Right lobe of liver (tissue), 4 donors: Measurements from ENCODE around the gene EPHB1.

Source experiments
- CTCF ChIP-seq, 4 donors: fragments of 200-600 bp in 3 of 4; fragments of 450-650 bp in 1 of 4; IDR thresholded peaks; one replicate each; pipeline versions ENCODE4 v1.5.1 to v1.8.0; 2016 to 2022; ENCODE audit warnings: antibody characterized with exemption in 4 of 4, mild to moderate bottlenecking in 2 of 4
- POLR2A ChIP-seq: fragments of 450-650 bp; IDR thresholded peaks from one replicate; pipeline ENCODE4 v1.6.1; 2017; ENCODE audit warnings: antibody characterized with exemption, mild to moderate bottlenecking
- donor health status: DM: no; HTN: no; CAD: no.
- donor health status: DM: no; HTN: no; CAD: no.
- donor health status: DM: no; HTN: yes; CAD: no.

GRCh38 chr3:134757549-134758069, 37.5 kb upstream of the EPHB1 start:
- TF ChIP-seq POLR2A (no peak), CTCF (IDR thresholded peaks at IDR 0.05) (no peak)
